GM19395 (cell line): ENCODE data around the gene ADNP.
"Not testable (repeated sequence)": the region's sequence is repeated elsewhere in the genome, so short reads cannot be mapped to it uniquely, and the experiment has no call there.

Experiments
- ATAC-seq: cut with Tn5 transposase; IDR thresholded peaks from one replicate; pipeline ENCODE4 v1.9.1; 2021; ENCODE audit warnings: mild to moderate bottlenecking, moderate library complexity; ENCODE audit not compliant: unreplicated experiment

Gene ADNP

DNA sequence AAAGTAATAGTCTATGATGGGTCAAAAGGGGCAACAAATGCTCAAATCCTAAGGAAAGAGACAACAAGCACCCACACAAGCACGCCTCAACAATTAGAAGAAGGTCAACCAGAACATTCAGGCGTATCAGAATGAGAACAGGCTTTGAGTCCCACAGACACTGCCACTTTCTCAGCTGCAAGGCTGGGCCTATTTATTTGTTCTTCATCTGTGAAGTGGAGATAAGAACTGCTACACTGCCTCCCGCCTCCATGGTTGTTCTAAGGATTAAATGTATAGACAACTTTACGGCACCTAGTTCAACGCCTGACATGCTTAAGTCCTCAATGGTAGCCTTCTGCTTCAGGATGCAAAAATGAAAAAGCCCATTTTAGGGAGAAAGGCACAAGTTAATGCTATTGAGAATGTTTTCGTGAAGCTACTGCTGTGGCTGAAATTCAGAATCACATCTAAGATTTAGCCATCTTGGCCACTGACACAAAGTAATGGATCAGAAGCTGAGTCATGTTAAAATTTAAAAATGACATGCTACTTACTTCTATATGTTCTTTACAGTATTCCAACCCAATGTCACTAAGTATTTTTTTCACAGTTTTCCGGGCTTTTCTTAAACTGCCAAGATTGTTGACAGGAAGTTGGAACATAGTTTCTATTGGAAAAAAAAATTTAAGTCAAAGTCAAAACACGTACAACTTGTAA, 27.7 kb downstream of the ADNP start:
- ATAC-seq, result no peak

DNA sequence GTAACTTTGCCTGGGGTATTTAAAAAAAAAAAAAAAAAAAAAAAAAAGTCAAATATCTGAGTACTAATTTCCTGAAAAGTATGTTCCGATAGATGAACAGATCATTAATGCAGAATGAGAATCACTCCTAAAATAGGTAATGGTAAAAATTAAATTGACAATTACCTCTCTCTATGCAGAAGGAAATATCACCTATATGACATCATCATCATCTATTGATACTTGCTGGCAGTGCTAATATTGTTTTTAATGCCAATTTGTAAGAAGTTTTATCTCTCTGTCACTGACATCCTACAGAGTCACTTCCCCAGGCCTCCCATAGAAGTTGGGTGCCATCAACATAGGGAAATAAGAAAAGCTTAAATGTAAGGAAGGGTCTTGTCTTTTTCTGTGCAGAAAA, 29.9 kb downstream of the ADNP start:
- ATAC-seq, result no peak

DNA sequence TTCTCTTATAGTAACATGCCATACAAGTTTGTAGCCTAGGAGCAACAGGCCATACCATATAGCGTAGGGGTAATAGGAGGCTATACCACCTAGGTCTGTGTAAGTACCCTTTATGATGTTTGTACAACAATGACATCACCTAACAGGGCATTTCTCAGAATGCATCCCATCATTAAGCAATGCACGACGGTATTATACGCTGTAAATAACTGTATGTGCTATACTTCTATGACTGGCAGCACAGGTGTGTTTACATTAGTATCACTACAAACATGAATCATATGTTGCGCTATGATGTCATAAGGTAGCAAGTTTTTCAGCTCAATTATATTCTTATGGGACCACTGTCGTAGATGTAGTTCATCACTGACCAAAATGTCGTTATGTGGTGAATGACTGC, 31.0 kb downstream of the ADNP start:
- ATAC-seq, result no peak

DNA sequence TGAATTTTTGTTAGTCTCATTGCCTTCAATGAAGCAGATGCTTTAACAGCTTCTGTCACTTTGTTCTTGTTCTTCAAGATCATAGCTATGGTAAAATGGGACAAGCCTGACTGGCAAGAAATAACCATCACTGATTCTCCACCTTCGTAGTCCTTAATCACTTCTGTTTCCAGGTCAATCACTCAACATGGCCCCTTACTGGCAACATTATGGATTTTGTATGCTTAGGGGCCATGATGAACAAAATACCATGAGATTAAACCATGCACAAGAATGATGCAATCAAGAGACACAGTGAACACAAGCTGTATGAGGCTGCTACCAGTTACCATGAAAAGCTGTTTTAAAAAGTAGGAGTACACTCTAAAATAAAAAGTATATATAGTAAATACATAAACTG, 32.8 kb downstream of the ADNP start:
- no peak for ATAC-seq

DNA sequence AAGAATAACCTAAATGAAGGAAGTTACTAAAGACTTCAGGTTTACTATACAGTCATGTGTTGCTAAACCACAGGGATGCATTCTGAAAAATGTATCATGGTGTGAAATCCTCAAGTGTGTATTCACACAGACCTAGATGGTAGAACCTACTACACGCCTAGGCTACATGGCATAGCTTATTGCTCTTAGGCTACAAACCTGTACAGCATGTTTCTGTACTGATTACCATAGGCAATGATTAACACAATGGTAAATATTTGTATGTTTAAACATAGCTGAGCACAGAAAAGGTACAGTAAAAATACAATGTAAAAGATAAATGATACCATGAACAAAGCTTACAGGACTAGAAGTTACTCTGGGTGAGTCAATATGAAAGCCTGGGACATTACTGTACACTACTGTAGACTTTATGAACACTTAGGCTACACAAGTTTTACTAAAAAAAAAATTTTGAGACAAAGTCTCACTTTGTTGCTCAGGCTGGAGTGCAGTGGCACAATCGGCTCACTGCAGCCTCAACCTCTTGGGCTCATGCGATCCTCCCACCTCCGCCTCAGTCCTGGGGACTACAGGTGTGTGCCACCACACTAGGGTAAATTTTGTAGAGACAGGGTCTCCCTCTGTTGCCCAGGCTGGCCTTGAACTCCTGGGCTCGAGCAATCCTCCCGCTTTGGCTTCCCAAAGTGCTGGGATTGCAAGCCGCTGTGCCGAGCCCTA, 36.0 kb downstream of the ADNP start:
- no peak for ATAC-seq

DNA sequence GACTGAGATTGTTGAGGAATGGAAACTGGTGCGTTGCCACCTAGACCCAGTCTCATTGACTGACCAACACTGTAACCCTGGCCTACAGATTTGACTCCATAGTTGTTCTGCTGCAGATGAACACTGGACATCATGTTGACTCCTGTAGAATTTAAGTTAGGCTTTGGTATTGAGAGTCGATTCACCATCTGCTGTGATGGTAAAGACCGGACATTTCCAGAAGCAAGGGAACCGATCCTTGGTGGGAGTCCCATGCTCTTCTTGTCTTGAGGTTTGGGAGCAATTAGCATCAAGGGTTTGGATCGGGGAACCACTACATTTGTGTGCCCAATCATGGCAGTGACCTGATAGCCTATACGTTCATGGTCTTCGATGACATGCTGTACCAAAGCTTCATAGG, 37.6 kb downstream of the ADNP start:
- ATAC-seq, result no peak

DNA sequence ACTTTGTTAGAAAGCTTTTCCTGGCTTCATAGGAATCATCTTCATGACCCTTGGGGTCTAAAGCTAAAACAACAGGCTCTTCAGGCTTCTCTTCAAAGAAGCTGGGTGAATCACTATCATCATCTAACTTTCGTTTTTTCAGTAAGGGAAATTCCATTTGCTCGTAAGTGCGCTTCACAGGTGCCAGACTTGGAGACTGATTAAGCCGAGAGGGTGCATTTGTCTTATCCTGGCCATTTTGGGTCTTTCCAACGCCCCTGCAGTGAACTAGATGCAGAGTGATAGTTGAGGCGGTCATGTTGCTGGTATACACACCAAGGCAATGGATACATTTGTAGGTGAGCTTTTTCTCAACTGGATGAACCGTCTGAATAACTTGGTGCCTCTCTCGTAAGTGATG, 38.8 kb downstream of the ADNP start:
- no peak for ATAC-seq

DNA sequence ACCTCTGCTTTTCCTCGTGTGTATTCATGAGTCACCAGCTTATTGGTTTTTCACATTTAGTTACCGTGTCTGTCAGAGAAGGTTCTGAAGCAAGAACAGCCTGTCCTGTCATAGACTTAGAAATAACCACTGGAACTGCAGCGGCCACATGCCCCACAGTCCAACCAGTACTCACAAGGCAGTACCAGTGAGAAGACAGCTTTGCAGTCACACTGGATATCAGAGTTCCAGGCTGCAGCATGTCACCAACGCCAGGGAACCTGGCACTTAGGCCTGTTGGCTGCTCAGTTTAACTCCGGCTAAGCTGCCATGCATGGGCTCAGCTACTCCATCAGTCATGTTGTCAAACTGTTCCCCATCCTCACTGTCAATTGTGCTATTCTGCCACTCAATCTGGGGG, 40.1 kb downstream of the ADNP start:
- no peak for ATAC-seq

DNA sequence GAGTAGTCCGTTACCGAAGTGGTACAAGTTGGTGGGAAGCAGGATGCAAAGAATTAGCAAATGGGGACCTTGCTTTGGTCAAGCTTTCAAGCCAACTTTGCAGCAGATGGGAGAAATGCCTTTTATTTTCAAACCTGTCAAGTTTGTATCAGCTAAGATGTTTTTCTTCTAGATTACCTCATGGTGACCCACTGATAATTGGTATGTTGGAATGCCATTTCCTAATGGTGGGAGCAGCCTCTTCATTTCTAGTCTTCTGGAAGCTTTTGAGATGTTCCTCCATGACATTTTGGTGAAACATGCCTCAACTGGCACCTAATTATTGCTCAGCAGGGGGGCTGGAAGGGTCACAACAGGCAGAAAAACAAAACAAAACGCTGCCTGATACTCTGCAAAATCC, 43.7 kb downstream of the ADNP start:
- ATAC-seq, result no peak

DNA sequence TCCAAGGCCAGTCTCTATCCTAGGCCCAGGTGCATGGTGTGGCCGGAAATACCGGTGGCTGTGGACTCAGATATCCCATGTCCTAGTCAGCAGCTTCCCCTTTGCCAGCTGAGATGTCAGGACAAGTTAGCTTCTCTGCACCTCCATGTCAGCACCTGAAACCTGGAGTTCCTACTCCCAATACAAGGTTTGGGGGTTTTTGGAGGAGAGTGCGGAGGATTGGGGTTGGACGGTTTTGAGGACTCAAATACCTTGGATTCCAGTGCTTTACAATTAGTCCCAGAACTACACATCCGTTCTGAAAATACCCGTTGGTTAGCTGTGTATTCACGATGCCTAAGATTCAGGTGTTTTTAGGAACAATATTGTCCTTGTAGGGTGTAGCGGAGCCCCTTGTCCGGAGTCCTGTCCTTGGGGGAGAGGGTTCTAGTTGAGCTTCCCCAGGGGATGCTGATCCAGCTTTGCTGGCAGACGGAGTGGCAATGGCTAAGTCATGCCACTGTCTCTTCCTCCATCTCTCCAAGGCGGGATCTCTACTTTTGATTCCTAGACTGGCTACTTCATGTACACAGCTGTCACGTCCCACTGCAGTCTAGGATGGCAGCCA, 45.0 kb downstream of the ADNP start:
- ATAC-seq, result no peak

DNA sequence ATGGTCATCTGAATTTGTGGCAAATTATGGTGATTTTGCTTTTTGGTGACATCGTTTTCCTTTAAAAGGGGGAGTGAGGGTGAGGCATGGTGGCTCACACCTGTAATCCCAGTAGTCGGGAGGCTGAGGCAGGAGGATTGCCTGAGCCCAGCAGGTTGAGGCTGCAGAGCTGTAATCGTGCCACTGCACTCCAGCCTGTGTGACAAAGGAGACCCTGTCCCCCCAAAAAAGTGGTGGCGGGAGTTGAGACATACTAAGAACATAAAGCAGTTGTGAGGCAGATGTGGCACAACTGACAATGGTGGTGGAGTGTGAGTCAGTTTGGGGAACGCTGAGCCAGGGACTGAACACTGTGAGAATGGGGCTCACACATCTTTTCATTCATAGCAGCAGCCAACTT, 45.5 kb downstream of the ADNP start:
- no peak for ATAC-seq

DNA sequence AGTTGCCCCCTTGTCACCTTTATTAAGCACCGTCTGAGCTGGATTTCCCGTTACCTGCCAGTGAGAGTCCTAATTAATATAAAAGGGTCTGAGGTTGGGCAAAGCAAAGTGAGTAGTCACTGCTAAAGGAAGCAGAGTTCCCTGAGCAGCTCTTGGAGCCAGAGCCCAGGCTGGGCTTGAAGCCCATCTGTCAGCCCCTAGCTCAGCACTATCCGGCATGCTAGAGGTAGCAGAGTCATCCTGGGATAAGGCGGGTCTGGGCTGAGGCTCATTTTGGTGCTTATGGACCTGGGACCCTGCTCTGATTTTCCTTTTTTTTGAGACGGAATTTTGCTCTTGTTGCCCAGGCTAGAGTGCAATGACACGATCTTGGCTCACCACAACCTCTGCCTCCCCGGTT, 46.2 kb downstream of the ADNP start:
- no peak for ATAC-seq

DNA sequence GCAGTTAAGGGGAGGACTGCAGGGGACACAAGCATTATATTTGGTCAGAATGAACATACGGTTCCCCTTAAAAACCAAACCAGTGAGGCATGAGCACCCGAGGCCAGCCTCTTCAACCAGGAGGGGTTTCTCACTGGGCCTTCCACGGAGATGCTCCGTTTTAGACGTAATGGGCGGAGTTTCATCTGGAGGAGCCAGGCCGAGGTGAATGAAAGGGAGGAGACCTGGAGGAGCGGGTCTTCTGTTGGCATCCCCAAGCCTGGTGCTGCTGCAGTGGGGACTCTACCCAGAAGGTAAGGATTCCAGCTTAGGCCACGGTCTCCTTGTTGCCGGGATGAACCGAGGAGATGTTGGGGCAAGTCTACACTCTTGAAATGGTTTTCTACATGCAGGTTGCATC, 47.4 kb downstream of the ADNP start:
- no peak for ATAC-seq

DNA sequence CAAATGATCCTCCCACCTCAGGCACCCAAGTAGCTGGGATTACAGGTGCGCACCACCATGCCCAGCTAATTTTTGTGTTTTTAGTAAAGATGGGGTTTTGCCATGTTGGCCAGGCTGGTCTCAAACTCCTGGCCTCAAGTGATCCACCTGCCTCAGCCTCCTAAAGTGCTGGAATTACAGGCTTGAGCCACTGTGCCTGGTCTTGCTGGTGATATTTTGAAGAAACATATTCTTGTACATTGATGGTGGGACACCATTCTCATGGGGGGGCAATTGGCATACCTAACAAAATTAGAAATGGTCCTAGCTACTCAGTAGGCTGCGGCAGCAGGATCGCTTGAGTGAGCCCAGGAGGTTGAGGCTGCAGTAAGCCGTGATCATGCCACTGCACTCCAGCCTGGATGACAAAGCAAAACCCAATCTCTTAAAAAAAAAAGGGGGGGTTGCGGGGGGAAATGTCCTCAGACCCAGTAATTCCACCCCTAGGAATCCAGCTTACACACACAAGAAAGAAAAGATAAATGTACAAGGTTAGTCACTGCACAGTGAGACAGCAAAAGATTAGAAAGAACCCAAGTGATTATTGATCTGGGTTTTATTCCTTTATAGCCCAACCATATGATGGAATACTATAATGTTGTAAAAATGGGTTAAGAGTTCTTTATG, 49.3 kb downstream of the ADNP start:
- not testable (repeated sequence) for ATAC-seq

DNA sequence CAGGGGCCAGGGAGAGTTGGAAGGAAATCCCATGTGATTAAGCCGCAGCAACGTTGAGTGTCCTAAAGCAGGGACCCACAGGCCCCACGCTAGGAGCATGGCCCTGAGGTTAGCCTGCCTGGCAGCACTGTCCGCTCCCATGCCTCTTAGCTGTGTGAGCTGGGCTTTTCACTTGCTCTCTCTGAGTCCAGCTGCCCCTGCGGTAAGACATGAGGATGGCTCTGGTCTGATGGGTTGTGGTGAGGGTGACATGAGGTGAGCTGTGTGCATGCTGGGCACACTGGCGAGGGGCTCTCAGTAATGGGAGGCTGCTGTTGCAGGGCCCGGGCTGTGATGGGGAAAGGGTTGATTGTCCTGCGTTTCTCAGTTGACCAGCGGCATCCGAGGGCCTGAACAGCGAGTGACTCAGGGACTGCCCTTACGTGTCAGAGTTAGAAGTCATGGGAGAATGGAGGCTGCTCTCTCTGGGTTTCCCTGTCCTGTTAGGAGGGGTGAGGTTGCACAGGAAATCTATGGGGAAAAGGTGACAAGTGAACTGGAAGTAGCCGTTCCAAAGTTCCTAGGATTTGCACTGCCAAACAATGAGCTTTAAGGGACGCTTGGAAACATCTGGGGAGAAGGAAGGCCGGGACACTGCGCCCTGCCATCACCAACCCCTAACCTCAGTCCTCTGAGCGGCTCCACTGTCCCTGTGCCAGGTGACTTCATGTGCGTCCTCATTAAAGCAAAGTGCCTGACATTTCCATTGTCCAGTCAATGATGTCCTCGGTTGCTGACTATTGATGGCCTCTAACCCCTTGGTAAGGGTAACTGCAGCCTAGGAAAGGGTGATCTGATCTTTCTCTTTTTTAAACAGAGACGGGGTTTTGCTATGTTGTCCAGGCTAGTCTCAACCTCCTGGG, 51.3 kb downstream of the ADNP start:
- no peak for ATAC-seq

DNA sequence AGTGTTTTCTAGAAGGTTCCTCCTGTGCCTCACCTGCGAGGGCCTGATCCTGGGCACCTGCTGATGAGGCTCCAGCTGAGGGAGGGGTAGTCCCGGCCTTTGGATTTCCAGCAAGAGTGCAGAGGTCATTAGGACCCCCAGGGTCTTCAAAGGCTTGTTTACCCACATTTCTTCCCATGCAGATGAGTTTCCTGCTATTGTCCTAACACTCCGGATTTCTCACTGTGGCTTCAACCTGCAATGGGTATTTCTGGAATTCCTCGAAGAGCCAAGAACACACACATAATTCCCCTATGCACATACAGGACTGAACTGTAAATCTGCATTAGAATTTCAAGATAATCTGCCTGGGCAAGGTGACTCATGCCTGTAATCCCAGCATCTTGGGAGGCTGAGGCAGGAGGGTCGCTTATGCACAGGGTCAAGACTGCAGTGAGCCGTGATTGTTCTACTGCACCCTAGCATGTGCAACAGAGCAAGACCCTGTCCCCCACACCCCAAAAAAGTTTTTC, 53.9 kb downstream of the ADNP start:
- ATAC-seq, result no peak

DNA sequence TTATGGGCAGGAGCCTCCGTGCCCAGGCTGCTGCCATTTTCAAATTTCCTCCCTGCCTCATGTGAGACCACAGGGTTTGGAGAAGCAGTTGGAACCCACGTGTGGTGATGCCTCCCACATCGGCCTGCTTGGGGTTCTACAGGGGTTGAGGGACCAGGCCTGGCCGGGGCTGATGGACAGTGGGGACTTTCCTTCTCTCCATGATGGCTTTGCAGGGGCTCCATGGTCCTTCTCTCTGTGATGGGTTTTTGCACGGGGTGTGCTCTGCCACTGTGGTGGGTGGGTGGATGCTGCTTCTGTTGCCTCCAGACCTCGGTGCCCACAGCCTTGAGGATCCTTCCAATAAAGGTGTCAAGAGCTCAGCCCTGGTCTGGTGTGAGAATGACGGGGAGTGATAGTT, 54.4 kb downstream of the ADNP start:
- ATAC-seq, result no peak

DNA sequence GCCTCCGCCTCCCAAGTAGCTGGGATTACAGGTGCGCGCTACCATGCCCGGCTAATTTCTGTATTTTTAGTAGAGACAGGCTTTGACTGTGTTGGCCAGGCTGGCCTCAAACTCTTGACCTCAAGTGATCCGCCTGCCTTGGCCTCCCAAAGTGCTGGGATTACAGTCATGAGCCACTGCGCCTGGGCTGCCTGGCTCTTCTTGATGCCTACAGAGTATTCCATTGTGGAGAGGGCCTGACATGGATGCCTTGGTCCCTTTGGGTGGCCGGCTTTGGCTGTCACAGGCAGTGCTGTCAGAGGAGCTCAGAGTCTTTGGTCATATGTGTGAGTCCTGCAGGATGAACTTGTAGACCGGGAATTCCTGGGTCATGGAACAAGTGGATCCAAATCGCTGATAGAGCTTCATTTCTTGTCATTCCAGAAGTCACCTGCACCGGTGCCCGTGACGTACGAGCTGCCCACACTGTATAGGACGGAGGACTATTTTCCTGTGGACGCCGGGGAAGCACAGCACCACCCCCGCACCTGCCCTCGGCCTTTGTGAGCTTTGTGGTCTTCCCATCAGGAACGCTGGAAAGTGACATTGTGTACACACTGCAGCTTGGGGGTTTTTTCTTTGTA, 55.1 kb downstream of the ADNP start:
- ATAC-seq, result no peak

DNA sequence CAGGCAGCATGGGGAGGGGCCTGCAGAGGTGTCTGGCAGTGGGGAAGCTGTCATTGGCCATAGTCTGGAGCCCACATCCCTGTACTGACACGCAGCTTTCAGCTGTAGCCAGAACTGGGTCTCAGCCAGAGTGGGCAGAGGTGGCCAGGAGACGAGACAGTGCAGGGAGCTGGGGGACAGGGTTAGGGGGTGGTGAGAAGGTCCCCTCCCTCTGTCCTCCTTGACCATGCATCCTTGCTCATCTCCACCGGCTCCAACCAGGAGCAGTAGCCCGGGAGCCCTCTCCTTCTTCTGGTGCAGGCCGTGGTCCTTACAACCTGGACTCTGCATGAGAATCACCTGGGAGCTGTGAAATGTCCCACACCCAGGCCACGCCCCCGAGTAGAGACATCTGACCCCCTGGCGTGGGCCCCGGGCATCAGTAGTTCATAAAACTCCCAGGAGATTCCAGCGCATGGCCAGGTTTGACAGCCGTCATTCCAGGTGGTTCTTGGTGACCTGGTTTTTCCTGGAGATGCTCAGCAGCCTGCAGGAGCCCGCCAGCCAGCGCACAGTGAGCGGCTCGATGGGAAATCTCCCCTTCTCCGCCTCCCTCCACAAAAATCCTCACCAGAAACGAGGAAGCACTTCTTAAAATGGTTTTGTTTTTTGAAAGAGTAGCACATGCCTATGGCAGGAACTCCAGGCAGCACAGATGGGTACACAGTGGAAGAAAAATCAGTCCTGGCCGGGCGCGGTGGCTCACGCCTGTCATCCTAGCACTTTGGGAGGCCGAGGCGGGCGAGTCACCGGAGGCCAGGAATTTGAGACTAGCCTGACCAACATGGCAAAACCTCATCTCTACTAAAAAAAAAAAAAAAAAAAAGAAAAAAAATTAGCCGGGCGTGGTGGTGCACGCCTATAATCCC, 56.2 kb downstream of the ADNP start:
- no peak for ATAC-seq
